Measurements from ENCODE around the gene ACTN1. TPM values are rescaled to one million over a fixed set of nuclear protein-coding genes. Genes with fewer than 3 reads are reported as not detected.

Gene ACTN1
- total RNA-seq, 1 experiment from 2014 or later: 212 TPM

DNA sequence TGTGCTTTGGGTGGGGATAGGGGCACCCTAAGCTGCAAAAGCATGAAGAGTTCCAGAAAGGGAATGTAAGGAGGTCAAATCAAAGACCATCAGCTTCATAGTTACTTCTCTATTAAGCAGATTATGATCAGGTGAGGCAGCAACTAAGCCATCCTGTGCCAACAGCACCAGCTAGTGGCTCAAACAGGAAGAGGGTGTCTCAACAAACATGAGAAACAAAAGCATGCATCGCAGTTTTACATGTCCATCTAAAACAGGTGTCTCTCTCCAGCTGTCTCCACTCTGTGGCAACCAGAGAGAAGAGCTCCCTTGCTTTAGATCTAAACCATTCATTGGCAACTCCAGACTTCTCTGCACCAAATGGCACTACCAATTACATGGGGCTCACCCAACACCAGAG, 52.9 kb downstream of the ACTN1 start:
- no peaks in the 10 kb centered on the region for H3K9me3 ChIP-seq (ENCODE audit: control insufficient read depth, insufficient read depth, low read depth, low read length)
- no TSS peak for BruUV-seq (replicated peaks)
- TF ChIP-seq, protein P1, sequence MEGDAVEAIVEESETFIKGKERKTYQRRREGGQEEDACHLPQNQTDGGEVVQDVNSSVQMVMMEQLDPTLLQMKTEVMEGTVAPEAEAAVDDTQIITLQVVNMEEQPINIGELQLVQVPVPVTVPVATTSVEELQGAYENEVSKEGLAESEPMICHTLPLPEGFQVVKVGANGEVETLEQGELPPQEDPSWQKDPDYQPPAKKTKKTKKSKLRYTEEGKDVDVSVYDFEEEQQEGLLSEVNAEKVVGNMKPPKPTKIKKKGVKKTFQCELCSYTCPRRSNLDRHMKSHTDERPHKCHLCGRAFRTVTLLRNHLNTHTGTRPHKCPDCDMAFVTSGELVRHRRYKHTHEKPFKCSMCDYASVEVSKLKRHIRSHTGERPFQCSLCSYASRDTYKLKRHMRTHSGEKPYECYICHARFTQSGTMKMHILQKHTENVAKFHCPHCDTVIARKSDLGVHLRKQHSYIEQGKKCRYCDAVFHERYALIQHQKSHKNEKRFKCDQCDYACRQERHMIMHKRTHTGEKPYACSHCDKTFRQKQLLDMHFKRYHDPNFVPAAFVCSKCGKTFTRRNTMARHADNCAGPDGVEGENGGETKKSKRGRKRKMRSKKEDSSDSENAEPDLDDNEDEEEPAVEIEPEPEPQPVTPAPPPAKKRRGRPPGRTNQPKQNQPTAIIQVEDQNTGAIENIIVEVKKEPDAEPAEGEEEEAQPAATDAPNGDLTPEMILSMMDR (IDR thresholded peaks at IDR 0.05): no peak; the same call in 1 of the 2 replicates
- TF ChIP-seq, protein P2, sequence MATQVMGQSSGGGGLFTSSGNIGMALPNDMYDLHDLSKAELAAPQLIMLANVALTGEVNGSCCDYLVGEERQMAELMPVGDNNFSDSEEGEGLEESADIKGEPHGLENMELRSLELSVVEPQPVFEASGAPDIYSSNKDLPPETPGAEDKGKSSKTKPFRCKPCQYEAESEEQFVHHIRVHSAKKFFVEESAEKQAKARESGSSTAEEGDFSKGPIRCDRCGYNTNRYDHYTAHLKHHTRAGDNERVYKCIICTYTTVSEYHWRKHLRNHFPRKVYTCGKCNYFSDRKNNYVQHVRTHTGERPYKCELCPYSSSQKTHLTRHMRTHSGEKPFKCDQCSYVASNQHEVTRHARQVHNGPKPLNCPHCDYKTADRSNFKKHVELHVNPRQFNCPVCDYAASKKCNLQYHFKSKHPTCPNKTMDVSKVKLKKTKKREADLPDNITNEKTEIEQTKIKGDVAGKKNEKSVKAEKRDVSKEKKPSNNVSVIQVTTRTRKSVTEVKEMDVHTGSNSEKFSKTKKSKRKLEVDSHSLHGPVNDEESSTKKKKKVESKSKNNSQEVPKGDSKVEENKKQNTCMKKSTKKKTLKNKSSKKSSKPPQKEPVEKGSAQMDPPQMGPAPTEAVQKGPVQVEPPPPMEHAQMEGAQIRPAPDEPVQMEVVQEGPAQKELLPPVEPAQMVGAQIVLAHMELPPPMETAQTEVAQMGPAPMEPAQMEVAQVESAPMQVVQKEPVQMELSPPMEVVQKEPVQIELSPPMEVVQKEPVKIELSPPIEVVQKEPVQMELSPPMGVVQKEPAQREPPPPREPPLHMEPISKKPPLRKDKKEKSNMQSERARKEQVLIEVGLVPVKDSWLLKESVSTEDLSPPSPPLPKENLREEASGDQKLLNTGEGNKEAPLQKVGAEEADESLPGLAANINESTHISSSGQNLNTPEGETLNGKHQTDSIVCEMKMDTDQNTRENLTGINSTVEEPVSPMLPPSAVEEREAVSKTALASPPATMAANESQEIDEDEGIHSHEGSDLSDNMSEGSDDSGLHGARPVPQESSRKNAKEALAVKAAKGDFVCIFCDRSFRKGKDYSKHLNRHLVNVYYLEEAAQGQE (IDR thresholded peaks at IDR 0.05; ENCODE audit: insufficient read depth in 1 of 2, low read depth in 2 of 2, low read length in 1 of 2): no peak
- TF ChIP-seq TCF7L2 (IDR thresholded peaks at IDR 0.05; ENCODE audit: low read depth, low read length) (no peak), SIN3A (IDR thresholded peaks at IDR 0.05; ENCODE audit: borderline replicate concordance, insufficient read depth, low read depth, low read length) (no peak), POLR2AphosphoS5 (IDR thresholded peaks at IDR 0.05; ENCODE audit: low read depth, low read length) (no peak)
- DNase-seq (ENCODE audit: low read depth, low spot score): no peak
- intact Hi-C loops (cut with micrococcal nuclease; ENCODE audit: unreplicated experiment): no loop called here
- H3K36me3 ChIP-seq (ENCODE audit: control insufficient read depth, insufficient read depth, low read length): 0 out of 2 replicates have a peak, but pooled peaks cover 2% of the 10 kb centered on the region
- no peak overlapping the region for H3K4me3 ChIP-seq (ENCODE audit: low read depth in 2 of 2, low read length in 2 of 2)
- no peaks in the 10 kb centered on the region for H3K27me3 ChIP-seq (ENCODE audit: control insufficient read depth, insufficient read depth, low read length)
- in situ Hi-C loops (cut with HindIII; ENCODE audit: low pct_unique_long_range_greater_than_20kb, low sequenced_read_pairs): no loop called here
- no peak overlapping the region for H3K27ac ChIP-seq (ENCODE audit: low read length)
- CTCF ChIA-PET: no interaction called here
- POLR2A ChIA-PET: interaction anchor here (0.5 kb wide), 1 partner anchor 9 kb away, joined by 6 read pairs; no protein-coding TSS in a partner anchor
- ATAC-seq: no peak
- peaks cover 10% of the 10 kb centered on the region for H3K4me1 ChIP-seq (ENCODE audit: control insufficient read depth, insufficient read depth, low read length)

DNA sequence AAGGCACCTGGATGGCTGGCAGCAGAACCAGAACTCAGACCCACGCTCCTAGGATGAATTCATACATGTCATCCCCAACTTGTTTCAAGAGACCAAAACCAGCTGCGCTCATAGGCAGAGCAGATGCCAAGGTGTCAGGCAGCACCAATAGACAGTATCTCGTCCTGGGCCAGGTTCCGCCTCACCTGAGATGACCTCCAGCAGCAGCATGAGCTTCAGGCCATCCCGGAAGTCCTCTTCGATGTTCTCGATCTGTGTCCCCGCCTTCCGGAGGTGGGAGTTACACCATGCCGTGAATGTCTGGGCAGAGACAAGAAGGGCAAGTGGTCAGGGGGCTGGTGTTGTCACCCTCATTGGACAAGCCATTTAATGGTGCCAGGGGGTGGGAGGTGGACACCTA, 53.7 kb downstream of the ACTN1 start:
- Histone ChIP-seq H3K4me3 (ENCODE audit: low read depth in 2 of 2, low read length in 2 of 2) (no peak overlapping the region), H3K36me3 (ENCODE audit: control insufficient read depth, insufficient read depth, low read length) (0 out of 2 replicates have a peak, but pooled peaks cover 2% of the 10 kb centered on the region), H3K27me3 (ENCODE audit: control insufficient read depth, insufficient read depth, low read length) (no peaks in the 10 kb centered on the region), H3K27ac (ENCODE audit: low read length) (no peak overlapping the region), H3K4me1 (ENCODE audit: control insufficient read depth, insufficient read depth, low read length) (peaks cover 10% of the 10 kb centered on the region), H3K9me3 (ENCODE audit: control insufficient read depth, insufficient read depth, low read depth, low read length) (no peaks in the 10 kb centered on the region)
- BruUV-seq (replicated peaks): no TSS peak
- intact Hi-C loops (cut with micrococcal nuclease; ENCODE audit: unreplicated experiment) (no loop called here), in situ Hi-C loops (cut with HindIII; ENCODE audit: low pct_unique_long_range_greater_than_20kb, low sequenced_read_pairs) (no loop called here)
- DNase-seq (ENCODE audit: low read depth, low spot score): no peak
- TF ChIP-seq, protein P1 (IDR thresholded peaks at IDR 0.05): no peak
- TF ChIP-seq, protein P2 (IDR thresholded peaks at IDR 0.05; ENCODE audit: insufficient read depth in 1 of 2, low read depth in 2 of 2, low read length in 1 of 2): no peak
- TF ChIP-seq TCF7L2 (IDR thresholded peaks at IDR 0.05; ENCODE audit: low read depth, low read length): no peak
- no peak for TF ChIP-seq POLR2AphosphoS5 (IDR thresholded peaks at IDR 0.05; ENCODE audit: low read depth, low read length)
- TF ChIP-seq SIN3A (IDR thresholded peaks at IDR 0.05; ENCODE audit: borderline replicate concordance, insufficient read depth, low read depth, low read length): no peak
- ATAC-seq: no peak
- CTCF ChIA-PET: no interaction called here
- POLR2A ChIA-PET: no interaction called here
